Measurements from ENCODE around the gene C11orf58. TPM values are rescaled to one million over a fixed set of nuclear protein-coding genes. Genes with fewer than 3 reads are reported as not detected.

C11orf58 gene
- total RNA-seq = 60.0 TPM

GRCh38 chr11:16738193-16738946 lies at the start of gene C11orf58:
C11orf58 (plus strand) TSS chr11:16738647; CDS start chr11:16738779, 132 bp downstream.
- ATAC-seq = peak; percentile 98

GRCh38 chr11:16690086-16690485 lies 48.4 kb upstream of the C11orf58 start:
- ATAC-seq = no peak

- ATAC-seq = no peak
Measured at GRCh38 chr11:16703795-16704194, 34.7 kb upstream of the C11orf58 start.

GRCh38 chr11:16713594-16713993 lies 24.9 kb upstream of the C11orf58 start:
- ATAC-seq = no peak

GRCh38 chr11:16722581-16723344 lies 15.7 kb upstream of the C11orf58 start:
- no peak for ATAC-seq

GRCh38 chr11:16727806-16728205 lies 10.6 kb upstream of the C11orf58 start:
- ATAC-seq = no peak

- no peak for ATAC-seq
Measured at GRCh38 chr11:16737818-16738192, 642 bp upstream of the C11orf58 start.

- peak; percentile 1 for ATAC-seq
Measured at GRCh38 chr11:16738947-16739815, 734 bp downstream of the C11orf58 start.

GRCh38 chr11:16741473-16741872 lies 3.0 kb downstream of the C11orf58 start:
- ATAC-seq = no peak

- ATAC-seq = no peak
Measured at GRCh38 chr11:16743478-16743877, 5.0 kb downstream of the C11orf58 start.

- ATAC-seq = no peak
Measured at GRCh38 chr11:16744128-16744725, 5.8 kb downstream of the C11orf58 start.

- no peak for ATAC-seq
Measured at GRCh38 chr11:16745950-16746605, 7.6 kb downstream of the C11orf58 start.

GRCh38 chr11:16749092-16749491 lies 10.6 kb downstream of the C11orf58 start:
- ATAC-seq = no peak

- ATAC-seq = no peak
Measured at GRCh38 chr11:16749666-16750065, 11.2 kb downstream of the C11orf58 start.

- ATAC-seq = no peak
Measured at GRCh38 chr11:16750417-16750816, 12.0 kb downstream of the C11orf58 start.

GRCh38 chr11:16758382-16759024 lies 20.1 kb downstream of the C11orf58 start:
- ATAC-seq = no peak

- ATAC-seq = no peak
Measured at GRCh38 chr11:16759857-16760508, 21.5 kb downstream of the C11orf58 start.

- no peak for ATAC-seq
Measured at GRCh38 chr11:16763746-16764145, 25.3 kb downstream of the C11orf58 start.

GRCh38 chr11:16764888-16765287 lies 26.4 kb downstream of the C11orf58 start:
- no peak for ATAC-seq

- ATAC-seq = no peak
Measured at GRCh38 chr11:16767137-16767536, 28.7 kb downstream of the C11orf58 start.

- ATAC-seq = no peak
Measured at GRCh38 chr11:16767957-16768356, 29.5 kb downstream of the C11orf58 start.

All from esophagus mucosa (tissue), 1 donor.